Heart right ventricle (tissue), 16 donors: ENCODE measurements around the gene RFX1. TPM values are rescaled to one million over a fixed set of nuclear protein-coding genes. Genes with fewer than 3 reads are reported as not detected.

Source experiments
- ATAC-seq, 8 donors: fragments of 200-7000 bp; cut with Tn5 transposase; one replicate each; pipeline ENCODE4 v1.9.1; 2020; ENCODE audit warnings: mild to moderate bottlenecking in 8 of 8, moderate library complexity in 8 of 8, moderate number of reproducible peaks in 1 of 8
- DNase-seq, 2 donors: peaks; one replicate each; pipeline ENCODE4 v3.0.0-alpha.2; 2020
- H3K27ac ChIP-seq, 10 donors: fragments of 200-600 bp; sonication (generic) in 2 of 10; one replicate each; pipeline versions ENCODE4 v1.5.0 to v1.8.0; 2020 to 2022; ENCODE audit warnings: mild to moderate bottlenecking in 3 of 10
- H3K27me3 ChIP-seq, 7 donors: fragments of 200-600 bp; one replicate each; pipeline ENCODE4 v1.8.0; 2021 to 2022; ENCODE audit warnings: mild to moderate bottlenecking in 2 of 7
- H3K36me3 ChIP-seq, 9 donors: fragments of 200-600 bp; sonication (generic) in 1 of 9; one replicate each; pipeline versions ENCODE4 v1.5.0 to v1.8.0; 2020 to 2022; ENCODE audit warnings: mild to moderate bottlenecking in 2 of 9
- H3K4me1 ChIP-seq, 9 donors: fragments of 200-600 bp; sonication (generic) in 1 of 9; one replicate each; pipeline versions ENCODE4 v1.5.0 to v1.8.0; 2020 to 2022; ENCODE audit warnings: mild to moderate bottlenecking in 4 of 9
- H3K4me3 ChIP-seq, 10 donors: fragments of 200-600 bp; sonication (generic) in 2 of 10; one replicate each; pipeline versions ENCODE4 v1.5.0 to v1.8.0; 2020 to 2022; ENCODE audit warnings: mild to moderate bottlenecking in 7 of 10, moderate library complexity in 2 of 10
- H3K9me3 ChIP-seq, 11 donors: fragments of 200-600 bp in 10 of 11; sonication (generic) in 2 of 11; one replicate each; pipeline versions ENCODE4 v1.5.0 to v1.8.0; 2013 to 2022; ENCODE audit warnings: mild to moderate bottlenecking in 2 of 11, control low read depth in 1 of 11, moderate library complexity in 1 of 11
- WGBS, 2 donors: extraction: QIAGEN DNeasy Blood & Tissue Kit; methylation state at CpG; one replicate each; pipeline ENCODE4 v1.1.7; 2013; ENCODE audit warnings: inconsistent platforms in 1 of 2; 5-methylcytosine and 5-hydroxymethylcytosine counted together
- intact Hi-C, 10 donors: fragments of 100-400 bp; cut with DNase I; formaldehyde crosslinking; loops; one replicate each; pipeline versions ENCODE4 v1.11.1 to v1.14.2; 2022
- polyA plus RNA-seq, 2 donors: library from polyadenylated mRNA; stranded (reverse); fragments of 200-250 nt; gene quantifications; one replicate each; pipeline ENCODE4 v1.2.3, GENCODE V29; 2013
- total RNA-seq, 10 donors: library from RNA; stranded (reverse); fragmentation: NEBNext Ultra II Directional in 3 of 10; extraction: Animal tissue kit (Norgen Biotek cat#: 25700) in 3 of 10; gene quantifications; one replicate each; pipeline versions ENCODE4 v1.2.1 to v1.2.4, GENCODE V29; 2021 to 2023
- TF ChIP-seq, protein P1 (sequence below), 9 donors: fragments of 200-600 bp; sonication (generic) in 2 of 9; IDR thresholded peaks; one replicate each; pipeline versions ENCODE4 v1.5.0 to v1.8.0; 2021 to 2022; ENCODE audit warnings: antibody characterized with exemption in 9 of 9, mild to moderate bottlenecking in 5 of 9, moderate library complexity in 1 of 9
- donor health status: Arrhythmogenic right ventricular cardiomyopathy.
- donor health status: ischemic (EF 13 %, LVEDD 7.1; RV severe dilation, severe dysfunction).
- donor health status: healthy with polysubstance abuse.
- donor health status: DM: no; HTN: yes; CAD: no.
- donor health status: DM: no; HTN: no; CAD: no.
- donor health status: ischemic (EF 25% LVEDD 6.9; RV normal size, moderate dysfunction).
- donor health status: ischemic (EF 25% LVEDD 5.7; RV mildly dilated, moderate dysfunction).
- donor health status: healthy.
- donor health status: DM: yes; HTN: yes; CAD: no.
- donor health status: Ischemic cardiomyopathy.
- donor health status: ischemic (EF 35%, LVEDD 5.7; RV mildly dilated, moderate dysfunction).
- donor health status: nonischemic (EF 11% LVEDD 7.7; RV severe dilation, severe dysfunction).
- donor health status: DM: yes; HTN: yes; CAD: no.
- donor health status: PGD.
- donor health status: ischemic (EF 29% LVEDD 5.4; RV normal size, mild dysfunction).
- donor health status: nonischemic (EF 23%, LVEDD 6.1; RV moderate dilation, normal function).

The RFX1 gene
- total and polyA plus RNA-seq, 12 donors, result 2.7 to 15.8 (median 11.8) TPM

DNA sequence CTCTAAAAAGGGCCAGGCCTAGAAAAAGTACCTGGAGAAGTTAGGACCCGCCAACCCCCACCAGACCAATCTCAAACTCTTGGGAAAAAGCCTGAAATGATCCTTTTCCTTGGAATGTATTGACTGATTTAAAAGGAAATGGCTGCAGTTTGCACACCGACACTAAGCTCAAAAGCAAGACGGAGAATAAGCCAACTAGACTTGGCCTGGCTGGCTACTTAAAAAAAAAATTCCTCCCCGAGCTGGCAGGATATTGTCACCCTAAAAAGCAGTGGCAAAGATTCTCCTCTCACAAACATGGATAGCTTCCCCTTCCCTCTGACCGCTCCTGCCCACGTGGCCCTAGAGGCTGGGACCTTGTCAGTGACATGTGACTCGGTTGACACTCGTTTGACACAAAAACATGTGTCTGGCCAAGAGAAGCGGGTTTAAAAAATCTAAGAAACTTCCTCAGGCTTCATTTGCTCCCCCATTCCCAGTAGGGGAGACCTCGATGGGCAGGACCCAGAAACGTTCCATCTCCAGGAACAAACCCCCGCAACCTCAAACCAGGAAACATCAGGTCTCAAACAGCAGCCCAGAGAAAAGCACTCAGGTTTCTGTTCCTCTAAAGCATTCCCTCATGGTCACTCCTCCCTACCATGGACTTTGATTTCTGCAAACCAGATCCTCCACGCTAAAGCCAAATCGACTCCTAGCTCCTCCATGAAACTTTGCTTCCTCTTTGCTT is 1.3 kb downstream of the RFX1 start:
- WGBS, 2 donors, result 18 to 22% methylated on average over 14 of the region's 14 CpGs
- peaks cover 11 to 51% (median 35%) of the 10 kb centered on the region in 9 donors for H3K4me1 ChIP-seq
- no peaks in the 10 kb centered on the region for H3K9me3 ChIP-seq
- intact Hi-C loops, result loop anchor here in 3 of 10 donors (2.0 to 10.0 kb wide), 2 partner anchors 28 to 50 kb away; partner anchors contain the start of gene DCAF15 (in 2 of the 3)
- TF ChIP-seq, protein P1, sequence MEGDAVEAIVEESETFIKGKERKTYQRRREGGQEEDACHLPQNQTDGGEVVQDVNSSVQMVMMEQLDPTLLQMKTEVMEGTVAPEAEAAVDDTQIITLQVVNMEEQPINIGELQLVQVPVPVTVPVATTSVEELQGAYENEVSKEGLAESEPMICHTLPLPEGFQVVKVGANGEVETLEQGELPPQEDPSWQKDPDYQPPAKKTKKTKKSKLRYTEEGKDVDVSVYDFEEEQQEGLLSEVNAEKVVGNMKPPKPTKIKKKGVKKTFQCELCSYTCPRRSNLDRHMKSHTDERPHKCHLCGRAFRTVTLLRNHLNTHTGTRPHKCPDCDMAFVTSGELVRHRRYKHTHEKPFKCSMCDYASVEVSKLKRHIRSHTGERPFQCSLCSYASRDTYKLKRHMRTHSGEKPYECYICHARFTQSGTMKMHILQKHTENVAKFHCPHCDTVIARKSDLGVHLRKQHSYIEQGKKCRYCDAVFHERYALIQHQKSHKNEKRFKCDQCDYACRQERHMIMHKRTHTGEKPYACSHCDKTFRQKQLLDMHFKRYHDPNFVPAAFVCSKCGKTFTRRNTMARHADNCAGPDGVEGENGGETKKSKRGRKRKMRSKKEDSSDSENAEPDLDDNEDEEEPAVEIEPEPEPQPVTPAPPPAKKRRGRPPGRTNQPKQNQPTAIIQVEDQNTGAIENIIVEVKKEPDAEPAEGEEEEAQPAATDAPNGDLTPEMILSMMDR (IDR thresholded peaks at IDR 0.05), result no peak
- ATAC-seq, result peak in 4 of 8 donors; percentile 17 to 35 (median 22)
- no peaks in the 10 kb centered on the region for H3K27me3 ChIP-seq
- H3K27ac ChIP-seq, result peak overlapping the region; percentile 92 to 100 (median 98)
- peaks cover 0 to 7% (median 0%) of the 10 kb centered on the region in 9 donors for H3K36me3 ChIP-seq
- H3K4me3 ChIP-seq, result peak overlapping the region in 7 of 10 donors; percentile 66 to 94 (median 84)
- peak; percentile 60 to 74 for DNase-seq

GRCh38 chr19:14003251-14004055 is 2.7 kb downstream of the RFX1 start:
- no peak for DNase-seq
- ATAC-seq, result no peak
- TF ChIP-seq, protein P1 (IDR thresholded peaks at IDR 0.05), result no peak
- 34% methylated on average over 10 of the region's 10 CpGs for WGBS, 2 donors
- H3K9me3 ChIP-seq, result peaks cover 0 to 10% (median 7%) of the 10 kb centered on the region in 11 donors
- no peaks in the 10 kb centered on the region for H3K27me3 ChIP-seq
- no peak overlapping the region for H3K4me3 ChIP-seq
- H3K4me1 ChIP-seq, result peaks cover 11 to 51% (median 35%) of the 10 kb centered on the region in 9 donors
- peaks cover 0 to 17% (median 0%) of the 10 kb centered on the region in 9 donors for H3K36me3 ChIP-seq
- H3K27ac ChIP-seq, result peak overlapping the region; percentile 18 to 100 (median 97)
- intact Hi-C loops, result loop anchor here in 3 of 10 donors (2.0 to 10.0 kb wide), 2 partner anchors 27 to 49 kb away; partner anchors contain the start of gene DCAF15 (in 2 of the 3)

DNA sequence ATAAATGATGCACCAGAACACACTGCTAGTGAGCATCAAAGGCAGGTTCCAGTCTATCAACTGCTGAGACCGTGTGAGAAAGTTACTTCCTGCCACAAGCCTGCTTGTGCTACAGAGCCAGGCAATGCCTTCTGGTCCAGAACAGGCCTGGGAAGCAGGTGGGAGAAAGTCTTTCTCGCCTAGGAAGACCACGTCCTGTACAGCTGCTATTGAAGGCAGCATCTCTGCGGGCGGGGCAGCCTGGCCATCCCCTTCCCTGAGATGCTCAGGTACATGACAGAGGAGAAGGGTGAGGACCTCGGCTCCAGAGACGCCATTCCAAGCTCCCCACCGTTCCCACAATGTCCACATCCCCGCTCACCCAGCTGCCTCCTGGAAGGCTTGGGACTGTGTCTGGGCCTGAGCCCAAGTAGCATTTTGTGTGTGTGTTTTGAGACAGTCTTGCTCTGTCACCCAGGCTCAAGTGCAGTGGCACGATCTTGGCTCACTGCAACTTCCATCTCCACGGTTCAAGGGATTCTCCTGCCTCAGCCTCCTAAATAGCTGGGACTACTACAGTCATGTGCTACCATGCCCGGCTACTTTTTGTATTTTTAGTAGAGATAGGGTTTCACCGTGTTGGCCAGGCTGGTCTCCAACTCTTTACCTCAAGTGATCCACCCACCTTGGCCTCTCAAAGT is 3.4 kb downstream of the RFX1 start:
- Histone ChIP-seq H3K4me3 (no peak overlapping the region), H3K9me3 (peaks cover 0 to 10% (median 7%) of the 10 kb centered on the region in 11 donors), H3K27me3 (no peaks in the 10 kb centered on the region), H3K27ac (peak overlapping the region in 9 of 10 donors; percentile 43 to 100 (median 98)), H3K36me3 (peaks cover 0 to 18% (median 0%) of the 10 kb centered on the region in 9 donors), H3K4me1 (peaks cover 11 to 51% (median 35%) of the 10 kb centered on the region in 9 donors)
- intact Hi-C loops, result loop anchor here in 2 of 10 donors (10.0 kb wide), 1 partner anchor 48 kb away; the partner anchor contains the start of gene DCAF15 (in 2 of the 2)
- ATAC-seq (no peak), DNase-seq (no peak)
- WGBS, 2 donors, result 57 to 65% methylated on average over 13 of the region's 13 CpGs
- TF ChIP-seq, protein P1 (IDR thresholded peaks at IDR 0.05), result no peak
